Right cardiac atrium (tissue), 5 donors: ENCODE data around the gene ICOS. TPM values are rescaled to one million over a fixed set of nuclear protein-coding genes. Genes with fewer than 3 reads are reported as not detected.
"Not testable (repeated sequence)": the region's sequence is repeated elsewhere in the genome, so short reads cannot be mapped to it uniquely, and the experiment has no call there.

Experiments used
- ATAC-seq, 2 donors: fragments of 200-7000 bp; cut with Tn5 transposase; one replicate each; pipeline versions ENCODE4 v1.8.0 to v1.9.1; 2020; ENCODE audit warnings: moderate library complexity in 2 of 2, mild to moderate bottlenecking in 1 of 2
- DNase-seq, 3 donors: peaks; one replicate each; pipeline ENCODE4 v3.0.0-alpha.2; 2020
- H3K27ac ChIP-seq: one replicate; pipeline ENCODE4 v1.5.1; 2013; ENCODE audit warnings: mild to moderate bottlenecking, low read length, control low read depth, moderate library complexity
- H3K27me3 ChIP-seq: one replicate; pipeline ENCODE4 v1.6.1; 2013; ENCODE audit not compliant: control insufficient read depth, insufficient read depth
- H3K4me1 ChIP-seq: one replicate; pipeline ENCODE4 v1.6.1; 2013; ENCODE audit warnings: low read length; ENCODE audit not compliant: control insufficient read depth, insufficient read depth
- H3K4me3 ChIP-seq: one replicate; pipeline ENCODE4 v1.5.1; 2013; ENCODE audit warnings: low read length, control low read depth
- H3K9me3 ChIP-seq: one replicate; pipeline ENCODE4 v1.6.1; 2013; ENCODE audit warnings: low read length; ENCODE audit not compliant: control insufficient read depth
- WGBS: extraction: QIAGEN DNeasy Blood & Tissue Kit; methylation state at CpG from one replicate; pipeline ENCODE4 v1.1.7; 2013; 5-methylcytosine and 5-hydroxymethylcytosine counted together
- intact Hi-C, 4 donors: fragments of 100-400 bp; cut with DNase I; formaldehyde crosslinking; loops; one replicate each; pipeline versions ENCODE4 v1.11.0 to v1.14.0; 2022 to 2023
- polyA plus RNA-seq: library from polyadenylated mRNA; stranded (reverse); fragments of 200-250 nt; gene quantifications from one replicate; pipeline ENCODE4 v1.2.3, GENCODE V29; 2013
- total RNA-seq, 4 donors: library from RNA; stranded (reverse); fragmentation: NEBNext Ultra II Directional; extraction: Animal tissue kit (Norgen Biotek cat#: 25700); gene quantifications; one replicate each; pipeline ENCODE4 v1.2.1, GENCODE V29; 2021
- donor health status: healthy with polysubstance abuse.
- donor health status: DM: no; HTN: yes; CAD: no.
- donor health status: DM: no; HTN: no; CAD: no.
- donor health status: DM: no; HTN: yes; CAD: no; lungs with severe emphysema.
- donor health status: DM: yes; HTN: yes; CAD: no.

ICOS gene
- total and polyA plus RNA-seq, 5 donors: 0.05 to 0.12 (median 0.09) TPM; not detected in 2

GRCh38 chr2:203918264-203918663, 18.3 kb upstream of the ICOS start:
- intact Hi-C loops: no loop called here
- Histone ChIP-seq H3K27ac (no peak overlapping the region), H3K9me3 (no peaks in the 10 kb centered on the region), H3K4me1 (no peaks in the 10 kb centered on the region), H3K4me3 (no peak overlapping the region), H3K27me3 (no peaks in the 10 kb centered on the region)
- WGBS: 43% methylated on average over 7 of the region's 7 CpGs
- DNase-seq (peak; percentile 22 to 65 (median 59)), ATAC-seq (peak; percentile 68 to 70)

GRCh38 chr2:203918839-203919238, 17.7 kb upstream of the ICOS start:
- 44% methylated on average over 3 of the region's 3 CpGs for WGBS
- ATAC-seq (peak; percentile 52 to 60), DNase-seq (peak in 1 of 3 donors; percentile 57)
- Histone ChIP-seq H3K9me3 (no peaks in the 10 kb centered on the region), H3K27ac (no peak overlapping the region), H3K4me3 (no peak overlapping the region), H3K27me3 (no peaks in the 10 kb centered on the region), H3K4me1 (no peaks in the 10 kb centered on the region)
- intact Hi-C loops: no loop called here

- H3K4me3 ChIP-seq: no peak overlapping the region
- intact Hi-C loops: no loop called here
- no peaks in the 10 kb centered on the region for H3K27me3 ChIP-seq
- H3K27ac ChIP-seq: no peak overlapping the region
- no peak for ATAC-seq
- DNase-seq: no peak
- H3K4me1 ChIP-seq: no peaks in the 10 kb centered on the region
- H3K9me3 ChIP-seq: no peaks in the 10 kb centered on the region
- 91% methylated on average over 3 of the region's 3 CpGs for WGBS
Observed at GRCh38 chr2:203925512-203926158, 10.9 kb upstream of the ICOS start.

GRCh38 chr2:203928849-203929248, 7.7 kb upstream of the ICOS start:
- Histone ChIP-seq H3K4me3 (no peak overlapping the region), H3K4me1 (no peaks in the 10 kb centered on the region), H3K9me3 (no peaks in the 10 kb centered on the region), H3K27me3 (no peaks in the 10 kb centered on the region), H3K27ac (no peak overlapping the region)
- no peak for ATAC-seq
- intact Hi-C loops: no loop called here
- no peak for DNase-seq

GRCh38 chr2:203931262-203931661, 5.3 kb upstream of the ICOS start:
- H3K4me3 ChIP-seq, H3K4me1 ChIP-seq, H3K9me3 ChIP-seq, DNase-seq, intact Hi-C loops, H3K27me3 ChIP-seq, ATAC-seq, H3K27ac ChIP-seq: not testable (repeated sequence)
- WGBS: 73% methylated on average over 3 of the region's 3 CpGs

GRCh38 chr2:203934041-203934492, 2.5 kb upstream of the ICOS start:
- Histone ChIP-seq H3K9me3 (no peaks in the 10 kb centered on the region), H3K4me1 (no peaks in the 10 kb centered on the region), H3K4me3 (no peak overlapping the region), H3K27ac (no peak overlapping the region), H3K27me3 (no peaks in the 10 kb centered on the region)
- intact Hi-C loops: no loop called here
- no peak for ATAC-seq
- 61% methylated on average over 5 of the region's 5 CpGs for WGBS
- DNase-seq: no peak

GRCh38 chr2:203934711-203935438, 1.7 kb upstream of the ICOS start:
- Histone ChIP-seq H3K9me3 (no peaks in the 10 kb centered on the region), H3K4me1 (no peaks in the 10 kb centered on the region), H3K27ac (no peak overlapping the region), H3K27me3 (no peaks in the 10 kb centered on the region), H3K4me3 (no peak overlapping the region)
- DNase-seq: no peak
- ATAC-seq: no peak
- 76% methylated on average over 8 of the region's 8 CpGs for WGBS
- intact Hi-C loops: no loop called here

- no peaks in the 10 kb centered on the region for H3K27me3 ChIP-seq
- H3K4me3 ChIP-seq: no peak overlapping the region
- H3K9me3 ChIP-seq: no peaks in the 10 kb centered on the region
- 95% methylated on average over 4 of the region's 4 CpGs for WGBS
- intact Hi-C loops: no loop called here
- ATAC-seq (no peak), DNase-seq (no peak)
- H3K27ac ChIP-seq: no peak overlapping the region
- no peaks in the 10 kb centered on the region for H3K4me1 ChIP-seq
Observed at GRCh38 chr2:203935568-203935967, 995 bp upstream of the ICOS start.

- ATAC-seq (no peak), DNase-seq (no peak)
- H3K4me1 ChIP-seq: no peaks in the 10 kb centered on the region
- no peak overlapping the region for H3K4me3 ChIP-seq
- intact Hi-C loops: no loop called here
- H3K27ac ChIP-seq: no peak overlapping the region
- WGBS: 92% methylated on average over 1 of the region's 1 CpG
- no peaks in the 10 kb centered on the region for H3K9me3 ChIP-seq
- no peaks in the 10 kb centered on the region for H3K27me3 ChIP-seq
Observed at GRCh38 chr2:203936949-203937348, 386 bp downstream of the ICOS start.

GRCh38 chr2:203937788-203938187, 1.2 kb downstream of the ICOS start:
- WGBS: 100% methylated on average over 1 of the region's 1 CpG
- Histone ChIP-seq H3K4me1 (no peaks in the 10 kb centered on the region), H3K4me3 (no peak overlapping the region), H3K9me3 (no peaks in the 10 kb centered on the region), H3K27ac (no peak overlapping the region), H3K27me3 (no peaks in the 10 kb centered on the region)
- no peak for DNase-seq
- intact Hi-C loops: no loop called here
- no peak for ATAC-seq

GRCh38 chr2:203940039-203940438, 3.5 kb downstream of the ICOS start:
- intact Hi-C loops: no loop called here
- no peak for DNase-seq
- WGBS: 71% methylated on average over 4 of the region's 4 CpGs
- ATAC-seq: no peak
- H3K4me1 ChIP-seq: no peaks in the 10 kb centered on the region
- no peak overlapping the region for H3K27ac ChIP-seq
- no peak overlapping the region for H3K4me3 ChIP-seq
- H3K27me3 ChIP-seq: no peaks in the 10 kb centered on the region
- no peaks in the 10 kb centered on the region for H3K9me3 ChIP-seq
